Kidney epithelial cell (primary cell): ENCODE measurements around the gene PRKCQ. TPM values are rescaled to one million over a fixed set of nuclear protein-coding genes. Genes with fewer than 3 reads are reported as not detected.

Source experiments
- DNase-seq: peaks from one replicate; pipeline ENCODE4 v3.0.0-alpha.2; 2010; ENCODE audit warnings: low read depth
- H3K27me3 ChIP-seq: 2 replicates; pipeline ENCODE4 v1.6.0; 2011; ENCODE audit warnings: low read length; ENCODE audit not compliant: control insufficient read depth, insufficient read depth
- H3K36me3 ChIP-seq: 2 replicates; pipeline ENCODE4 v1.5.1; 2011; ENCODE audit warnings: low read length; ENCODE audit not compliant: control insufficient read depth, insufficient read depth
- H3K4me3 ChIP-seq: 2 replicates; pipeline ENCODE4 v1.5.1; 2011; ENCODE audit warnings: low read depth, mild to moderate bottlenecking, control low read depth, low read length
- total RNA-seq: library from RNA; depleted of rRNA; stranded (reverse); fragments of >200 nt; gene quantifications from 2 replicates; pipeline ENCODE4 v1.2.3, GENCODE V29; 2015
- TF ChIP-seq, protein P1 (sequence below): IDR thresholded peaks from 2 replicates; pipeline ENCODE4 v1.5.1; 2011; ENCODE audit warnings: mild to moderate bottlenecking, moderate library complexity, low read length, control low read depth, inconsistent platforms; ENCODE audit not compliant: insufficient read depth, poor library complexity, severe bottlenecking

PRKCQ gene
- total RNA-seq, 1 donor from 2014 or later, result 8.1 TPM

DNA sequence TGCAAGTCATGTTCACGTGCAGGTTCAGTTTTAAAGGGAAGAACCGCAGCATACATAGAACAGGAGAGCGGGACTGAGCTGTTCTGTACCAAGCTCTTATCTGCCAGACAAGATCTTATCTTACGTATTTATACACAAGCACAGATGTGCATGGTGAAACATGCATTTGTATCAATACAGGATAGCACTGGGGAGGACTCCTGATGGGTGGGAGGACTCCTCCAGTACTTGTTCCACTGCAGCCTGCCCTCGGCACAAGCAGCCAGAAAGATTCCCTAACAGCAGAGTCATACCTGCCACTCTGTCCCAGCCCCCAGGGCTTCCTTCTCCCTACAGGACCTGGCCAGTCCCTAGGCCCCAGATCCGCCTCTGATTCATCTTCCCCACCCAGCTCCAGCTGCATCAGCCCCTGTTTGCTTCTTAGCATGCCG lies 13.2 kb upstream of the PRKCQ start:
- Histone ChIP-seq H3K36me3 (no peaks in the 10 kb centered on the region), H3K4me3 (no peak overlapping the region), H3K27me3 (no peaks in the 10 kb centered on the region)
- TF ChIP-seq, protein P1, sequence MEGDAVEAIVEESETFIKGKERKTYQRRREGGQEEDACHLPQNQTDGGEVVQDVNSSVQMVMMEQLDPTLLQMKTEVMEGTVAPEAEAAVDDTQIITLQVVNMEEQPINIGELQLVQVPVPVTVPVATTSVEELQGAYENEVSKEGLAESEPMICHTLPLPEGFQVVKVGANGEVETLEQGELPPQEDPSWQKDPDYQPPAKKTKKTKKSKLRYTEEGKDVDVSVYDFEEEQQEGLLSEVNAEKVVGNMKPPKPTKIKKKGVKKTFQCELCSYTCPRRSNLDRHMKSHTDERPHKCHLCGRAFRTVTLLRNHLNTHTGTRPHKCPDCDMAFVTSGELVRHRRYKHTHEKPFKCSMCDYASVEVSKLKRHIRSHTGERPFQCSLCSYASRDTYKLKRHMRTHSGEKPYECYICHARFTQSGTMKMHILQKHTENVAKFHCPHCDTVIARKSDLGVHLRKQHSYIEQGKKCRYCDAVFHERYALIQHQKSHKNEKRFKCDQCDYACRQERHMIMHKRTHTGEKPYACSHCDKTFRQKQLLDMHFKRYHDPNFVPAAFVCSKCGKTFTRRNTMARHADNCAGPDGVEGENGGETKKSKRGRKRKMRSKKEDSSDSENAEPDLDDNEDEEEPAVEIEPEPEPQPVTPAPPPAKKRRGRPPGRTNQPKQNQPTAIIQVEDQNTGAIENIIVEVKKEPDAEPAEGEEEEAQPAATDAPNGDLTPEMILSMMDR, result no peak
- no peak for DNase-seq

DNA sequence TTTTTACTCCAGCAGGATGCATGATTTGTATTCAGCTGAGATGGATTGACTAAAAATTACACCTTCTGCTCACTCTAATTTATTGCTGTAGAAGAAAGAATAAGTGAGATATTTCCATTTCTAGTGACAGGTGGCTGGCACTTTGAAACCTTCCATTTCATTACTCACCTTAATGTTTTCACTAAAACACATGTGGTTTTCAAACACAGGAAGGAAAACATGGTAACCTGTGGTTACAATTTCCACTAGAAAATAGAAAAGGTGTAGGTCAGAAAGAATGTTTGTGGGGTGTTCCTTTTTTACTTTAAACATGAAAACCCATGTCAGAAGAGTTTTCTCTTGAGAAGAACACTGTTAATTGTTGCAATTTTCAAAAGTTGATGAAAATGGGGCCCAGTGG lies 12.0 kb upstream of the PRKCQ start:
- no peaks in the 10 kb centered on the region for H3K27me3 ChIP-seq
- DNase-seq, result no peak
- TF ChIP-seq, protein P1, result no peak
- no peak overlapping the region for H3K4me3 ChIP-seq
- H3K36me3 ChIP-seq, result no peaks in the 10 kb centered on the region

DNA sequence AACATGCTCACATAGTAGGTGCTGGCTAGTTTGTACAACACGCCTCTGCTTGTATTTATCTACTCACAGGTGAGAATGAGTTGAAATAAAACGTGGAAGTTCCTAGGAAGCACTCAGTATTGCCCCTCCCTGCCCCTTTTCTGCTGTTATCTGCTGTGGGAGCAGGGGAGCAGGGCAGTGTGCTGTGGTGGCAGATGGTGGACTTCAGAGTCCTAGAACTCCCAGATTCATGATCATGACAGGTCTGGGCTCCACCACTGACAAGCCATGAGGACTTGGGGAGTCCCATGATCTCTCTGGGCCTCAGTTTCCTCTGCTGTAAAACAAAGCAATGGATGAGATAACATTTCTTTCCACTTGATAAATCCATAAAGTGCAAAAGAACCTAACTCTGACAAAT lies 11.6 kb upstream of the PRKCQ start:
- no peak overlapping the region for H3K4me3 ChIP-seq
- DNase-seq, result no peak
- H3K36me3 ChIP-seq, result no peaks in the 10 kb centered on the region
- H3K27me3 ChIP-seq, result no peaks in the 10 kb centered on the region
- TF ChIP-seq, protein P1, result no peak

DNA sequence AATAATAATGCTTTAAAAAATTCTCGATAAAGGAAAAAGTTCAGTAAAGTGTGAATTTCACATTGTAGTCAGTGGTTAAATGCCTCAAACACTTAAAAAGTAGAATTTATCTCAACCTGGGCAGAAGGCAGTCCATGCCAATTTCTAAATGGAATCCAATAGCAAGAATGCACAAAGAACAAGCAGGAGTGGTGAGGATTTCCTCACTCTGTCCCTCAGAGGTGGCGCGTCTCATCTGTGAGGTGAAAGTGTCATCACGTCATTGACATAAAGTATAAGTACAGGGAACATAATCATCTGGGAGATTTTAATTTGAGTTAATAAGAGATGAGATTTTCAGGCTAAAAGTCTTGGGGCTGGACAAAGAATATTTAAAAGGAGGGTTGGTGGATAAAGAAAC lies 10.0 kb upstream of the PRKCQ start:
- H3K36me3 ChIP-seq, result no peaks in the 10 kb centered on the region
- TF ChIP-seq, protein P1, result no peak
- no peaks in the 10 kb centered on the region for H3K27me3 ChIP-seq
- no peak for DNase-seq
- H3K4me3 ChIP-seq, result no peak overlapping the region

DNA sequence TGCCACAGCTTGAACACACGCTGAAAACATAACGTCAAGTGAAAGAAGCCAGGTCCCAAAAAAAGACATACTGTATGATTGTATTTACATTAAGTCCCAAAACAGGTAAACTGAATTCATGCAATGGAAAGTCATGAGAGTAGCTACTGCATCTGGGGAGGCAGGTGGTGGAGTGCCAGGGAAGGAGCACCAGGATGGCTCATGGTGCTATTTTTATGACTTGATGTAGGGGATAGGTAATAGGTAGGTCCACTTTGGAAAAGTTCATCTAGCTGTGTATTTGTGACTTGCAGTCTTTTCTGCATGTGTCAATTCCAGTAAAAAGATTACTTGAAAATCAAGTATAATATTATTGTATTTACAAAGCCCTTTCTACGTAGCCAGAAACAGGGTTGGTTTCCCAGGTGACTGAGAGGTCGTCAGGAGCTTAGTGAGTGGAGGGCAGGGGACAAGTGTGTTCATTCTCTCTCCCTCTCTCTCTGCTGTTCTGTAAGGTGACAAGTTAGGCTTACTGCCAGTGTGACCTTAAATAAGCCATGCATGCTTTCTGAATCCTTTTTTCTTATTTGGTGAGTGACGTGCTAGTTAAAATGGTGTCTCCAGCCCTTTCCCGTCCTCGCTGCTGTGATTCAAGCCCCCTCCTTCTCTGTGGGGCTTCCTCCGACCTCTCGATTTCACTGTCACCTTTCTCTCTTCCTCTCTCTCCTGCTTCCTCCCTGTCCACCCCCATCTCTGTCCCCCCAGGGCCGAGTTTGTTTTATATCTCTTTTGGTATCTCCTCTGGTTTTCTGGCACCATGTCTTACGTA lies 9.4 kb upstream of the PRKCQ start:
- no peaks in the 10 kb centered on the region for H3K36me3 ChIP-seq
- DNase-seq, result no peak
- H3K27me3 ChIP-seq, result no peaks in the 10 kb centered on the region
- no peak overlapping the region for H3K4me3 ChIP-seq
- TF ChIP-seq, protein P1, result no peak

DNA sequence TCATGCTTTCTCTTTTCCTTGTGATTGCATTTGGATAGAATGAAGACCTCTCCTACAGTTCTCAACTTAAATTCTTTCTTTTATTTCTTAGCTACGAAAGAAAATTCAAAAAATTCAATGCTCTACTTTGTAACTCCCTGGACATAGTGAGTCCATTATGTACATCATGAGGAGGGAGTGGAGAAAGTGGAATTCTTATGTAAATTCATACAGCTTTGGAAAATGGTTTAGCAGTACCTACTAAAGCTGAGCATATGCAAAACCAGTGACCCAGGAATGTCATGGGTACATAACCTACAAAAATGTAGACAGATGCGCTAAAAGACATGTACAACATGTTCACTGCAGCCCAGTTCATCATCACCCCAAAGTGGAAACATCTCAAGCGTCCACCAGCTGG lies 8.8 kb upstream of the PRKCQ start:
- TF ChIP-seq, protein P1, result no peak

More for the DNA sequence above, 8.8 kb upstream of the PRKCQ start:
- H3K27me3 ChIP-seq, result no peaks in the 10 kb centered on the region
- no peak overlapping the region for H3K4me3 ChIP-seq
- no peaks in the 10 kb centered on the region for H3K36me3 ChIP-seq
- no peak for DNase-seq
